H1 (cell line): Measurements from ENCODE around the gene AANAT. TPM values are rescaled to one million over a fixed set of nuclear protein-coding genes. Genes with fewer than 3 reads are reported as not detected.

Experiments used
- CTCF ChIA-PET: fragments of 300-600 bp; sonication (Branson Sonifier 250); formaldehyde crosslinking; loops from one replicate; lab custom pipeline; 2021; ENCODE audit not compliant: partially characterized antibody; lab: Charles Lee
- POLR2A ChIA-PET: fragments of 300-600 bp; sonication (Branson Sonifier 250); formaldehyde crosslinking; loops from one replicate; lab custom pipeline; 2021; ENCODE audit warnings: inconsistent platforms; ENCODE audit not compliant: partially characterized antibody; lab: Charles Lee
- DNase-seq, 2 experiments: peaks; one replicate each; pipeline versions ENCODE4 v3.0.0 to v3.0.0-alpha.2; 2010 to 2022; ENCODE audit warnings: low spot score in 2 of 2, low read depth in 1 of 2, mixed read lengths in 1 of 2
- FAIRE-seq: peaks from 2 replicates; lab custom pipeline; 2011; peaks lifted over from hg19 to GRCh38; lab: Jason Lieb, UNC
- H2AFZ ChIP-seq: 2 replicates; pipeline ENCODE4 v1.8.1; 2012; ENCODE audit warnings: low read length, inconsistent platforms
- H2AK5ac ChIP-seq: 2 replicates; pipeline ENCODE4 v1.6.1; 2013; ENCODE audit warnings: low read depth, low read length
- H2BK120ac ChIP-seq: replicated peaks from 2 replicates; pipeline ENCODE3; 2013; ENCODE audit warnings: low read depth, low read length, inconsistent platforms
- H2BK12ac ChIP-seq: 2 replicates; pipeline ENCODE4 v1.6.1; 2013; ENCODE audit warnings: low read depth, low read length
- H2BK15ac ChIP-seq: 2 replicates; pipeline ENCODE4 v1.6.1; 2013; ENCODE audit warnings: low read length
- H2BK20ac ChIP-seq: 2 replicates; pipeline ENCODE4 v1.6.1; 2013; ENCODE audit warnings: low read length
- H2BK5ac ChIP-seq: 2 replicates; pipeline ENCODE4 v1.6.1; 2013; ENCODE audit warnings: low read depth, low read length
- H3K14ac ChIP-seq: 2 replicates; pipeline ENCODE4 v1.6.1; 2013; ENCODE audit warnings: inconsistent platforms; ENCODE audit not compliant: insufficient read length
- H3K18ac ChIP-seq: 2 replicates; pipeline ENCODE4 v1.6.1; 2013; ENCODE audit warnings: low read length; ENCODE audit errors: extremely low read depth
- H3K23ac ChIP-seq: 2 replicates; pipeline ENCODE4 v1.6.1; 2013; ENCODE audit warnings: inconsistent platforms; ENCODE audit not compliant: insufficient read length
- H3K23me2 ChIP-seq: 2 replicates; pipeline ENCODE4 v1.6.1; 2013; ENCODE audit warnings: low read depth, low read length
- H3K27ac ChIP-seq: 2 replicates; pipeline ENCODE4 v1.6.1; 2011; ENCODE audit warnings: low read depth, low read length, inconsistent platforms
- H3K27me3 ChIP-seq, 4 experiments: replicated peaks in 1 of 4; 1 replicate in 1 of 4; 2 replicates in 3 of 4; pipeline versions ENCODE4 v1.6.1 to v1.8.1; 2011 to 2013; ENCODE audit warnings: low read length in 3 of 4, mild to moderate bottlenecking in 3 of 4, inconsistent platforms in 2 of 4, mixed read lengths in 2 of 4, moderate library complexity in 1 of 4; ENCODE audit not compliant: control insufficient read depth in 3 of 4, insufficient read depth in 3 of 4; ENCODE audit errors: extremely low read depth in 1 of 4
- H3K36me3 ChIP-seq, 4 experiments: 2 replicates each; pipeline versions ENCODE4 v1.6.1 to v1.8.1; 2011 to 2013; ENCODE audit warnings: mild to moderate bottlenecking in 4 of 4, low read length in 3 of 4, moderate library complexity in 2 of 4, control low read depth in 1 of 4, inconsistent platforms in 1 of 4; ENCODE audit not compliant: insufficient read depth in 4 of 4, control insufficient read depth in 2 of 4
- H3K4ac ChIP-seq: replicated peaks from 2 replicates; pipeline ENCODE3; 2013; ENCODE audit warnings: low read length, low read depth, mixed read lengths, inconsistent platforms; ENCODE audit not compliant: insufficient read length
- H3K4me1 ChIP-seq, 4 experiments: replicated peaks in 1 of 4; 1 replicate in 1 of 4; 2 replicates in 3 of 4; pipeline versions ENCODE4 v1.6.1 to v1.8.1; 2011 to 2013; ENCODE audit warnings: low read length in 3 of 4, inconsistent platforms in 2 of 4, mixed read lengths in 1 of 4; ENCODE audit not compliant: insufficient read depth in 4 of 4, control insufficient read depth in 3 of 4
- H3K4me2 ChIP-seq, 2 experiments: 2 replicates each; pipeline versions ENCODE4 v1.6.1 to v1.8.1; 2011 to 2013; ENCODE audit warnings: low read depth in 2 of 2, low read length in 2 of 2, control low read depth in 1 of 2, inconsistent platforms in 1 of 2, mild to moderate bottlenecking in 1 of 2; ENCODE audit not compliant: insufficient read depth in 1 of 2
- H3K4me3 ChIP-seq, 4 experiments: fragments of 200-600, 300-600 bp in 1 of 4; sonication (generic), shearing (Covaris generic), sonication (Bioruptor Twin) in 1 of 4; 2 replicates each; pipeline versions ENCODE4 v1.5.1 to v1.8.1; 2011 to 2016; ENCODE audit warnings: low read length in 4 of 4, low read depth in 3 of 4, control low read depth in 2 of 4, inconsistent platforms in 2 of 4, mild to moderate bottlenecking in 2 of 4, mixed read lengths in 1 of 4, moderate library complexity in 1 of 4; ENCODE audit not compliant: insufficient read depth in 2 of 4; ENCODE audit errors: extremely low read depth in 1 of 4
- H3K56ac ChIP-seq: replicated peaks from 2 replicates; pipeline ENCODE3; 2013; ENCODE audit warnings: low read depth, mild to moderate bottlenecking, mixed read lengths, low read length, inconsistent platforms; ENCODE audit not compliant: insufficient read length
- H3K79me1 ChIP-seq: 2 replicates; pipeline ENCODE4 v1.6.1; 2013; ENCODE audit warnings: low read depth, low read length, control low read depth
- H3K79me2 ChIP-seq, 2 experiments: 2 replicates each; pipeline versions ENCODE4 v1.6.1 to v1.8.1; 2012 to 2013; ENCODE audit warnings: low read length in 2 of 2, mild to moderate bottlenecking in 2 of 2, inconsistent platforms in 1 of 2; ENCODE audit not compliant: insufficient read depth in 2 of 2, control insufficient read depth in 1 of 2
- H3K9ac ChIP-seq, 4 experiments: replicated peaks in 1 of 4; 1 replicate in 1 of 4; 2 replicates in 3 of 4; pipeline versions ENCODE4 v1.6.1 to v1.8.1; 2011 to 2013; ENCODE audit warnings: low read depth in 3 of 4, low read length in 3 of 4, control low read depth in 2 of 4, mild to moderate bottlenecking in 2 of 4, moderate library complexity in 2 of 4, inconsistent platforms in 1 of 4; ENCODE audit errors: extremely low read depth in 1 of 4
- H3K9me3 ChIP-seq, 2 experiments: 2 replicates each; pipeline versions ENCODE4 v1.6.1 to v1.8.1; 2012 to 2013; ENCODE audit warnings: mild to moderate bottlenecking in 2 of 2, moderate library complexity in 2 of 2, control low read depth in 1 of 2, inconsistent platforms in 1 of 2, low read depth in 1 of 2, low read length in 1 of 2, mixed read lengths in 1 of 2; ENCODE audit not compliant: insufficient read depth in 2 of 2
- H4K20me1 ChIP-seq, 2 experiments: replicated peaks in 1 of 2; 2 replicates each; pipeline versions ENCODE3 to v1.8.1; 2011 to 2013; ENCODE audit warnings: inconsistent platforms in 2 of 2, low read length in 2 of 2, mild to moderate bottlenecking in 1 of 2; ENCODE audit not compliant: insufficient read depth in 2 of 2, control insufficient read depth in 1 of 2
- H4K5ac ChIP-seq: 2 replicates; pipeline ENCODE4 v1.6.1; 2013; ENCODE audit warnings: low read length, low read depth, mixed read lengths, inconsistent platforms; ENCODE audit not compliant: insufficient read length
- H4K8ac ChIP-seq: 2 replicates; pipeline ENCODE4 v1.8.0; 2013; ENCODE audit warnings: mild to moderate bottlenecking, moderate library complexity, low read length, inconsistent platforms; ENCODE audit not compliant: insufficient read depth; ENCODE audit errors: extremely low read depth
- H4K91ac ChIP-seq: replicated peaks from 2 replicates; pipeline ENCODE3; 2013; ENCODE audit warnings: low read length, mixed read lengths, inconsistent platforms; ENCODE audit not compliant: insufficient read length
- CEBPB ChIP-seq: IDR thresholded peaks from 2 replicates; pipeline ENCODE4 v1.6.1; 2012; ENCODE audit warnings: low read depth, low read length
- CHD1 ChIP-seq: IDR thresholded peaks from 2 replicates; pipeline ENCODE4 v1.6.1; 2012; ENCODE audit warnings: low read depth, low read length, improper control_type of control experiment
- CHD2 ChIP-seq: IDR thresholded peaks from 2 replicates; pipeline ENCODE4 v1.6.1; 2012; ENCODE audit warnings: low read length, improper control_type of control experiment
- EGR1 ChIP-seq: IDR thresholded peaks from 2 replicates; pipeline ENCODE4 v1.6.1; 2011; ENCODE audit warnings: low read depth, low read length, borderline replicate concordance
- GABPA ChIP-seq: IDR thresholded peaks from 2 replicates; pipeline ENCODE4 v1.6.1; 2011; ENCODE audit warnings: mild to moderate bottlenecking, low read length, moderate library complexity, borderline replicate concordance; ENCODE audit not compliant: insufficient read depth
- HDAC2 ChIP-seq, 2 experiments: fragments of 300-600 bp in 1 of 2; sonication (generic) in 1 of 2; IDR thresholded peaks; 2 replicates each; pipeline ENCODE4 v1.6.1; 2011 to 2012; ENCODE audit warnings: low read depth in 2 of 2, low read length in 2 of 2, mild to moderate bottlenecking in 2 of 2, moderate library complexity in 2 of 2, borderline replicate concordance in 1 of 2, inconsistent platforms in 1 of 2
- JUND ChIP-seq: IDR thresholded peaks from 2 replicates; pipeline ENCODE4 v1.6.1; 2011; ENCODE audit warnings: mild to moderate bottlenecking, improper control_type of control experiment, low read length
- KDM1A ChIP-seq: fragments of 200-600, 300-600 bp; sonication (generic); IDR thresholded peaks from 2 replicates; pipeline ENCODE4 v1.7.1; 2016; ENCODE audit warnings: mild to moderate bottlenecking, low read length, borderline replicate concordance
- PHF8 ChIP-seq: fragments of 200-600 bp; sonication (generic); conservative IDR thresholded peaks from 2 replicates; pipeline ENCODE4 v1.7.1; 2012; ENCODE audit warnings: low read depth, mild to moderate bottlenecking, inconsistent platforms, low read length, moderate library complexity
- SIN3A ChIP-seq, 2 experiments: IDR thresholded peaks in 1 of 2; conservative IDR thresholded peaks in 1 of 2; 2 replicates each; pipeline ENCODE4 v1.6.1; 2011 to 2012; ENCODE audit warnings: low read length in 2 of 2, improper control_type of control experiment in 1 of 2, low read depth in 1 of 2, mild to moderate bottlenecking in 1 of 2
- SUZ12 ChIP-seq: fragments of 200-600 bp; sonication (generic); IDR thresholded peaks from 2 replicates; pipeline ENCODE4 v1.6.1; 2012; ENCODE audit warnings: mild to moderate bottlenecking, inconsistent platforms, low read length, moderate library complexity, mixed read lengths
- WGBS, 2 experiments: shearing (Covaris generic) in 1 of 2; methylation state at CpG; one replicate each; pipeline versions ENCODE4 v1.1.6 to v1.1.7; 2013 to 2015; ENCODE audit warnings: low lambda C conversion rate in 2 of 2, mixed read lengths in 2 of 2, inconsistent platforms in 1 of 2, low coverage in 1 of 2, missing lambda C conversion rate in 1 of 2; ENCODE audit not compliant: insufficient replicate concordance in 2 of 2, insufficient coverage in 1 of 2, insufficient read length in 1 of 2; ENCODE audit errors: extremely low coverage in 1 of 2, missing lambda C conversion rate in 1 of 2; 5-methylcytosine and 5-hydroxymethylcytosine counted together
- polyA plus RNA-seq, 7 experiments: library from polyadenylated mRNA; depleted of rRNA in 3 of 7; stranded (reverse) in 5 of 7; unstranded in 2 of 7; fragments of >200 nt in 5 of 7; fragments of 200-250 nt in 2 of 7; gene quantifications; 1 replicate in 5 of 7; 2 replicates in 1 of 7; 4 replicates in 1 of 7; pipeline versions ENCODE4 v1.2.1 to v1.2.3, GENCODE V29; 2011 to 2013; ENCODE audit warnings: missing spikeins in 2 of 7, mixed read lengths in 2 of 7
- total RNA-seq: library from RNA; stranded (reverse); fragmentation: NEBNext Ultra II Directional; extraction: Animal tissue kit (Norgen Biotek cat#: 25700); gene quantifications from 2 replicates; pipeline ENCODE4 v1.2.1, GENCODE V29; 2021
- TF ChIP-seq, protein P1 (sequence below): IDR thresholded peaks from 2 replicates; pipeline ENCODE4 v1.6.1; 2011; ENCODE audit warnings: low read depth, mild to moderate bottlenecking, low read length; ENCODE audit not compliant: insufficient read depth

Gene AANAT
- total and polyA plus RNA-seq, 2 of the 8 experiments (the other 6 are each of a cell fraction or from before 2014, with no cell fraction given) = 0.53 TPM; not detected in 1

DNA sequence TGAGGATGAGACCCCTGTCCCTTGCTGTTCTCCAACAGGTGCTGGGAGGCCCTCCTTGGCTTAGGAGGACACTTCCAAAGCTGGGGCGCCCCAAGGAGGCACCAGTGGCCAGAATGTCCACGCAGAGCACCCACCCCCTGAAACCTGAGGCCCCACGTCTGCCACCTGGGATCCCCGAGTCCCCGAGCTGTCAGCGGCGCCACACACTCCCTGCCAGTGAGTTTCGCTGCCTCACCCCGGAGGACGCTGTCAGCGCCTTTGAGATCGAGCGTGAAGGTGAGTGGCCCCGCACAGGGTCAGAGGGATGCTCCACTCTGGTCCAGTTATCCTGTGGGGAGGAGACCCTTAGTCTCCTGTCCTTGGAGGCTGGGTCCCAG is 1.2 kb downstream of the AANAT start:
- CTCF ChIA-PET = interaction anchor here (1.3 to 15.6 kb wide), 8 partner anchors 9 to 78 kb away, joined by 3 to 446 read pairs (median 17); partner anchors contain the start of genes RHBDF2 and UBE2O
- H3K79me2 ChIP-seq = no peaks in the 10 kb centered on the region
- 90% methylated on average over 14 of the region's 14 CpGs; no CpG with 5 or more reads in 1 of the 2 experiments for WGBS, 2 experiments
- TF ChIP-seq KDM1A (no peak), PHF8 (no peak), CHD2 (no peak), SUZ12 (no peak), GABPA (no peak), CEBPB (no peak), HDAC2 (IDR thresholded peaks at IDR 0.05; ENCODE audit: borderline replicate concordance in 1 of 2, low read depth in 2 of 2, low read length in 2 of 2) (no peak), JUND (no peak), SIN3A (conservative IDR thresholded peaks at IDR 0.05 in 1 of 2, IDR thresholded peaks at IDR 0.05 in 1 of 2; ENCODE audit: low read depth in 1 of 2, low read length in 2 of 2) (no peak), CHD1 (no peak), EGR1 (no peak)
- TF ChIP-seq, protein P1, sequence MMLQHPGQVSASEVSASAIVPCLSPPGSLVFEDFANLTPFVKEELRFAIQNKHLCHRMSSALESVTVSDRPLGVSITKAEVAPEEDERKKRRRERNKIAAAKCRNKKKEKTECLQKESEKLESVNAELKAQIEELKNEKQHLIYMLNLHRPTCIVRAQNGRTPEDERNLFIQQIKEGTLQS = no peak

More for the DNA sequence above, 1.2 kb downstream of the AANAT start:
- Histone ChIP-seq H3K4ac (no peak overlapping the region), H3K4me3 (no peak overlapping the region), H3K4me2 (no peak overlapping the region), H3K79me1 (no peaks in the 10 kb centered on the region), H2AK5ac (no peak overlapping the region), H3K4me1 (peaks cover 0 to 9% (median 0%) of the 10 kb centered on the region in 4 experiments; a peak in 2 of 7 replicates), H4K5ac (no peak overlapping the region), H3K23ac (no peak overlapping the region), H2BK5ac (no peak overlapping the region; the same call in 1 of the 2 replicates), H2BK12ac (no peak overlapping the region), H4K20me1 (peaks cover 0 to 5% of the 10 kb centered on the region in 2 experiments), H3K36me3 (peaks cover 0 to 10% (median 0%) of the 10 kb centered on the region in 4 experiments; a peak in 2 of 8 replicates), H2BK120ac (no peak overlapping the region), H3K27ac (no peak overlapping the region), H3K27me3 (no peaks in the 10 kb centered on the region), H3K14ac (no peak overlapping the region), H4K8ac (no peak overlapping the region), H4K91ac (no peak overlapping the region), H2BK20ac (no peak overlapping the region), H2BK15ac (no peak overlapping the region), H3K9ac (no peak overlapping the region), H3K56ac (no peak overlapping the region), H3K9me3 (no peaks in the 10 kb centered on the region), H2AFZ (no peak overlapping the region), H3K23me2 (no peaks in the 10 kb centered on the region), H3K18ac (no peak overlapping the region)
- POLR2A ChIA-PET = interaction anchor here (0.8 kb wide), 1 partner anchor 9 kb away, joined by 4 read pairs; no protein-coding TSS in a partner anchor
- FAIRE-seq = no peak
- DNase-seq = no peak
